HCT116 (cell line): ENCODE results near the gene PHTF1. TPM values are rescaled to one million over a fixed set of nuclear protein-coding genes. Genes with fewer than 3 reads are reported as not detected.

Experiments
- ATAC-seq: fragments of 200-7000 bp; cut with Tn5 transposase; 2 replicates; pipeline ENCODE4 v1.9.1; 2020; ENCODE audit warnings: mild to moderate bottlenecking, moderate library complexity
- Bru-seq: library from RNA; stranded (reverse); fragments of 400-500 nt; gene quantifications from one replicate; lab custom pipeline; 2021; lab: Mats Ljungman, UMichigan
- BruChase-seq, 2 experiments: library from RNA; stranded (reverse); fragments of 400-500 nt; gene quantifications; one replicate each; lab custom pipeline; 2021; lab: Mats Ljungman, UMichigan
- BruUV-seq: library from RNA; stranded (reverse); fragments of 400-500 nt; replicated peaks from 2 replicates; lab custom pipeline; 2021; lab: Mats Ljungman, UMichigan
- CTCF ChIA-PET: fragments of 300-600 bp; sonication (Branson Sonifier 250); formaldehyde crosslinking; loops from one replicate; lab custom pipeline; 2021; ENCODE audit warnings: antibody characterized with exemption; lab: Charles Lee
- POLR2A ChIA-PET: fragments of 300-600, 350-600 bp; sonication (Branson Sonifier 250); formaldehyde crosslinking; loops from one replicate; lab custom pipeline; 2021; ENCODE audit warnings: antibody characterized with exemption; lab: Charles Lee
- RAD21 ChIA-PET, 2 experiments: fragments of 300-600 bp; sonication (Branson Sonifier 250); formaldehyde crosslinking; loops; one replicate each; lab custom pipeline; 2023; ENCODE audit warnings: low total read pairs in 2 of 2; ENCODE audit not compliant: uncharacterized antibody in 2 of 2, unreplicated experiment in 2 of 2, low non-redundant PET in 1 of 2; lab: Charles Lee
- DNase-seq: peaks from one replicate; pipeline ENCODE4 v3.0.0-alpha.2; 2010; ENCODE audit warnings: low read depth, low spot score
- H2AFZ ChIP-seq: fragments of 200-600 bp; shearing (Covaris generic), sonication (generic); 2 replicates; pipeline ENCODE4 v1.6.1; 2017; ENCODE audit warnings: low read depth, mixed run types, mixed read lengths, antibody characterized with exemption, low read length; ENCODE audit not compliant: poor library complexity, severe bottlenecking
- H3K27ac ChIP-seq: 2 replicates; pipeline ENCODE4 v1.5.1; 2012; ENCODE audit warnings: low read depth, low read length
- H3K27me3 ChIP-seq: fragments of 200-600 bp; sonication (generic); 2 replicates; pipeline ENCODE4 v1.6.1; 2016; ENCODE audit warnings: mixed run types, low read length, mixed read lengths; ENCODE audit not compliant: insufficient read depth
- H3K36me3 ChIP-seq, 2 experiments: fragments of 200-500 bp in 1 of 2; fragments of 200-600 bp in 1 of 2; sonication (Bioruptor generic) in 1 of 2; sonication (generic) in 1 of 2; 2 replicates each; pipeline versions ENCODE4 v1.5.1 to v1.6.1; 2014 to 2016; ENCODE audit warnings: low read length in 2 of 2, inconsistent platforms in 1 of 2, mixed read lengths in 1 of 2, mixed run types in 1 of 2; ENCODE audit not compliant: insufficient read depth in 2 of 2, control insufficient read depth in 1 of 2
- H3K4me1 ChIP-seq, 2 experiments: fragments of 200-600 bp in 1 of 2; sonication (generic) in 1 of 2; 2 replicates each; pipeline versions ENCODE4 v1.5.1 to v1.6.1; 2012 to 2017; ENCODE audit warnings: low read length in 2 of 2, inconsistent platforms in 1 of 2, mild to moderate bottlenecking in 1 of 2, mixed read lengths in 1 of 2, mixed run types in 1 of 2, moderate library complexity in 1 of 2; ENCODE audit not compliant: insufficient read depth in 2 of 2, control insufficient read depth in 1 of 2
- H3K4me2 ChIP-seq: fragments of 200-600 bp; sonication (generic); 2 replicates; pipeline ENCODE4 v1.6.1; 2017; ENCODE audit warnings: mixed run types, low read length, mixed read lengths
- H3K4me3 ChIP-seq, 2 experiments: fragments of 200-600 bp in 1 of 2; sonication (generic) in 1 of 2; replicated peaks in 1 of 2; 2 replicates each; pipeline ENCODE4 v1.5.1; 2011 to 2016; ENCODE audit warnings: low read length in 2 of 2, control low read depth in 1 of 2, low read depth in 1 of 2, mild to moderate bottlenecking in 1 of 2, mixed read lengths in 1 of 2, mixed run types in 1 of 2
- H3K79me2 ChIP-seq: fragments of 200-600 bp; sonication (generic); 2 replicates; pipeline ENCODE4 v1.6.1; 2017; ENCODE audit warnings: mild to moderate bottlenecking, mixed run types, low read length, moderate library complexity, mixed read lengths; ENCODE audit not compliant: insufficient read depth
- H3K9ac ChIP-seq: fragments of 200-600 bp; sonication (generic); 2 replicates; pipeline ENCODE4 v1.6.1; 2016; ENCODE audit warnings: low read length, mixed read lengths
- H3K9me2 ChIP-seq: fragments of 200-600 bp; sonication (generic), shearing (Covaris generic); 2 replicates; pipeline ENCODE4 v1.6.1; 2017; ENCODE audit warnings: mixed run types, mild to moderate bottlenecking, moderate library complexity; ENCODE audit not compliant: insufficient read depth
- H3K9me3 ChIP-seq, 2 experiments: fragments of 200-500 bp in 1 of 2; fragments of 200-600 bp in 1 of 2; sonication (Bioruptor generic) in 1 of 2; sonication (generic) in 1 of 2; 2 replicates each; pipeline ENCODE4 v1.6.1; 2014 to 2017; ENCODE audit warnings: low read length in 2 of 2, mixed read lengths in 2 of 2, inconsistent platforms in 1 of 2, low read depth in 1 of 2, mild to moderate bottlenecking in 1 of 2, mixed run types in 1 of 2, moderate library complexity in 1 of 2; ENCODE audit not compliant: control insufficient read depth in 1 of 2, insufficient read depth in 1 of 2
- H4K20me1 ChIP-seq: fragments of 200-600 bp; sonication (generic), shearing (Covaris generic); 2 replicates; pipeline ENCODE4 v1.6.1; 2017; ENCODE audit warnings: mixed run types, mild to moderate bottlenecking, moderate library complexity; ENCODE audit not compliant: insufficient read depth
- EZH2 ChIP-seq: fragments of 200-600 bp; sonication (generic); IDR thresholded peaks from 2 replicates; pipeline ENCODE4 v1.6.1; 2017; ENCODE audit warnings: antibody characterized with exemption, mixed run types
- EZH2phosphoT487 ChIP-seq: fragments of 200-600 bp; IDR thresholded peaks from 2 replicates; pipeline ENCODE4 v1.6.1; 2018; ENCODE audit warnings: antibody characterized with exemption, borderline replicate concordance
- FOSL1 ChIP-seq: IDR thresholded peaks from 2 replicates; pipeline ENCODE4 v1.6.1; 2012; ENCODE audit warnings: low read depth
- JUND ChIP-seq: IDR thresholded peaks from 2 replicates; pipeline ENCODE4 v1.6.1; 2012
- MAX ChIP-seq: IDR thresholded peaks from 2 replicates; pipeline ENCODE4 v1.6.1; 2012
- POLR2AphosphoS5 ChIP-seq: IDR thresholded peaks from 2 replicates; pipeline ENCODE4 v1.6.1; 2011; ENCODE audit warnings: mild to moderate bottlenecking, low read depth, low read length, moderate library complexity
- RAD21 ChIP-seq: IDR thresholded peaks from 2 replicates; pipeline ENCODE4 v1.6.1; 2012; ENCODE audit warnings: low read depth, mild to moderate bottlenecking
- REST ChIP-seq: IDR thresholded peaks from 2 replicates; pipeline ENCODE4 v1.6.1; 2012; ENCODE audit warnings: low read depth
- SIN3A ChIP-seq: IDR thresholded peaks from 2 replicates; pipeline ENCODE4 v1.6.1; 2012; ENCODE audit warnings: low read depth
- SP1 ChIP-seq: IDR thresholded peaks from 2 replicates; pipeline ENCODE4 v1.6.1; 2012; ENCODE audit warnings: low read depth
- SRF ChIP-seq: IDR thresholded peaks from 2 replicates; pipeline ENCODE4 v1.6.1; 2012; ENCODE audit warnings: low read depth
- YY1 ChIP-seq: IDR thresholded peaks from 2 replicates; pipeline ENCODE4 v1.6.1; 2011; ENCODE audit warnings: low read length, low read depth, moderate library complexity, mild to moderate bottlenecking; ENCODE audit not compliant: insufficient replicate concordance; ENCODE audit errors: extremely low read depth
- ZNF274 ChIP-seq: fragments of 200-500 bp; sonication (Bioruptor generic); IDR thresholded peaks from 2 replicates; pipeline ENCODE4 v1.6.1; 2014; ENCODE audit warnings: mild to moderate bottlenecking, low read depth, low read length, inconsistent platforms
- intact Hi-C: fragments of 100-400 bp; cut with micrococcal nuclease; formaldehyde crosslinking; loops from 2 replicates; pipeline ENCODE4 v1.10.0; 2022
- long read RNA-seq: library from polyadenylated mRNA; unstranded; transcript quantifications from one replicate; pipeline ENCODE4 v2.0.0, GENCODE V29; 2021; ENCODE audit not compliant: unreplicated experiment
- polyA plus RNA-seq: library from polyadenylated mRNA; unstranded; fragments of >200 nt; gene quantifications from 2 replicates; pipeline ENCODE4 v1.2.1, GENCODE V29; 2012; ENCODE audit warnings: missing spikeins
- total RNA-seq: library from RNA; stranded (reverse); gene quantifications from one replicate; pipeline ENCODE4 v1.2.1, GENCODE V29; 2021; ENCODE audit not compliant: unreplicated experiment
- TF ChIP-seq, protein P1 (sequence below): IDR thresholded peaks from 2 replicates; pipeline ENCODE4 v1.6.1; 2012
- TF ChIP-seq, protein P2 (sequence below): IDR thresholded peaks from 2 replicates; pipeline ENCODE4 v1.6.1; 2011; ENCODE audit warnings: mild to moderate bottlenecking, low read length, moderate library complexity; ENCODE audit not compliant: insufficient replicate concordance; ENCODE audit errors: extremely low read depth
- TF ChIP-seq, protein P3 (sequence below), 3 experiments: fragments of 200-600 bp in 1 of 3; sonication (generic) in 1 of 3; IDR thresholded peaks in 2 of 3; conservative IDR thresholded peaks in 1 of 3; 2 replicates each; pipeline ENCODE4 v1.5.1; 2012 to 2017; ENCODE audit warnings: low read depth in 2 of 3, low read length in 2 of 3, antibody characterized with exemption in 1 of 3, borderline replicate concordance in 1 of 3, control low read depth in 1 of 3, mild to moderate bottlenecking in 1 of 3, mixed read lengths in 1 of 3, mixed run types in 1 of 3, moderate library complexity in 1 of 3; ENCODE audit not compliant: insufficient read depth in 1 of 3

Gene PHTF1
- total RNA-seq (11.4 TPM), Bru-seq, nascent RNA (percentile 54 among the genes with signal in this experiment), BruChase-seq, experiment 1, labeled RNA remaining after a 6-hour chase (percentile 53 among the genes with signal in this experiment), BruChase-seq, experiment 2, labeled RNA remaining after a 2-hour chase (percentile 55 among the genes with signal in this experiment)
- polyA plus RNA-seq: 4.1 and 4.3 TPM in 2 replicates
- long read RNA-seq, transcript PHTF1-212 (3 exons, 956 nt): major isoform, 7 of 57 reads
- long read RNA-seq, partial matches to known transcripts: 30 of 57 reads
- long read RNA-seq, other reads (novel, unspliced or antisense): 16 of 57 reads

DNA sequence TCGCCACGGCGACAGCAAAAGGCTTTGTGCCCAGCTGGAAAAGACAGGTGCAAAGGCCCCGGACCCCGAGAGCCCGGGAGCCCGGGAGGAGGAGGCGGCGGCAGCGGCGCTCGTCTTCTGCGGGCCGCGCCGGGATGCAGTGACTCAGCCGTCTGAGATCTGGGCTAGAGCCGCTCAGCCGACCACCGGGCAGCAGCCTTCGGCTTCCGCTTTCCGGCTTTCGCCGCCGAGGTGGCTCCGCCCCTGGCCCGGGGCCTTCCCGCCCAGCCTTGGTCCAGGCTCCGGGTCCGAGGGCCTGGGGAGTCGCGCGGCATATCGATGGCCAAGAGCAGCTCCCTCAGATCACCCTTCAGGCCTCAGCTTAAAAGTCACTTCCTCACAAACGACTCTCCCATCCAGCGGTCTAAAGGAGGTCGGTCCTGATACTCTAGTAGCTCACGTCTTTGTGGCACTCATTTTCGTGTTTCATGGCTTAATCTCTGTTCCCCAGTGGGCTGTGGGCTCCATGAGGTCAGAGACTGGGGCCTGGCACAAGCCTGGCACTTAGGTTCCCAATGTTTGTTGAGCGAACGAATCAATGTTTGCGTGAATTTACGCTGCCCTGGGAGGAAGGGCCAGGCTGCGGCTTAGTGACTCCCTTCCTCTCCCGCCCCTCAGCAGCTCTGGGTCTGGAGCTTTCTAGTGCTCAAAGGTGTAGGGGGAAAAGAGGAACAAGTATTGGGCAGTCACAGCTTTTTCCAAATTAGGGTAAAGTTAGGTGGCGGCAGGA is at the start of gene PHTF1:
PHTF1 (minus strand) TSS at position 154 of the 769 bp plus-strand sequence. CDS start 783 bp downstream, outside the sequence.
- POLR2A ChIA-PET: interaction anchor here (0.7 kb wide), 1 partner anchor 604 kb away, joined by 3 read pairs; no protein-coding TSS in a partner anchor
- TF ChIP-seq POLR2AphosphoS5 (peak; percentile 82), SIN3A (0 out of 2 replicates have a peak, but pooled peaks have one; percentile 42), RAD21 (no peak), ZNF274 (no peak), SRF (no peak), JUND (no peak), MAX (no peak), SP1 (no peak), REST (no peak), YY1 (no peak), FOSL1 (no peak), EZH2phosphoT487 (no peak), EZH2 (no peak)
- TF ChIP-seq, protein P1, sequence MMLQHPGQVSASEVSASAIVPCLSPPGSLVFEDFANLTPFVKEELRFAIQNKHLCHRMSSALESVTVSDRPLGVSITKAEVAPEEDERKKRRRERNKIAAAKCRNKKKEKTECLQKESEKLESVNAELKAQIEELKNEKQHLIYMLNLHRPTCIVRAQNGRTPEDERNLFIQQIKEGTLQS: no peak
- TF ChIP-seq, protein P2, sequence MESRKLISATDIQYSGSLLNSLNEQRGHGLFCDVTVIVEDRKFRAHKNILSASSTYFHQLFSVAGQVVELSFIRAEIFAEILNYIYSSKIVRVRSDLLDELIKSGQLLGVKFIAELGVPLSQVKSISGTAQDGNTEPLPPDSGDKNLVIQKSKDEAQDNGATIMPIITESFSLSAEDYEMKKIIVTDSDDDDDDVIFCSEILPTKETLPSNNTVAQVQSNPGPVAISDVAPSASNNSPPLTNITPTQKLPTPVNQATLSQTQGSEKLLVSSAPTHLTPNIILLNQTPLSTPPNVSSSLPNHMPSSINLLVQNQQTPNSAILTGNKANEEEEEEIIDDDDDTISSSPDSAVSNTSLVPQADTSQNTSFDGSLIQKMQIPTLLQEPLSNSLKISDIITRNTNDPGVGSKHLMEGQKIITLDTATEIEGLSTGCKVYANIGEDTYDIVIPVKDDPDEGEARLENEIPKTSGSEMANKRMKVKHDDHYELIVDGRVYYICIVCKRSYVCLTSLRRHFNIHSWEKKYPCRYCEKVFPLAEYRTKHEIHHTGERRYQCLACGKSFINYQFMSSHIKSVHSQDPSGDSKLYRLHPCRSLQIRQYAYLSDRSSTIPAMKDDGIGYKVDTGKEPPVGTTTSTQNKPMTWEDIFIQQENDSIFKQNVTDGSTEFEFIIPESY: no peak
- TF ChIP-seq, protein P3, sequence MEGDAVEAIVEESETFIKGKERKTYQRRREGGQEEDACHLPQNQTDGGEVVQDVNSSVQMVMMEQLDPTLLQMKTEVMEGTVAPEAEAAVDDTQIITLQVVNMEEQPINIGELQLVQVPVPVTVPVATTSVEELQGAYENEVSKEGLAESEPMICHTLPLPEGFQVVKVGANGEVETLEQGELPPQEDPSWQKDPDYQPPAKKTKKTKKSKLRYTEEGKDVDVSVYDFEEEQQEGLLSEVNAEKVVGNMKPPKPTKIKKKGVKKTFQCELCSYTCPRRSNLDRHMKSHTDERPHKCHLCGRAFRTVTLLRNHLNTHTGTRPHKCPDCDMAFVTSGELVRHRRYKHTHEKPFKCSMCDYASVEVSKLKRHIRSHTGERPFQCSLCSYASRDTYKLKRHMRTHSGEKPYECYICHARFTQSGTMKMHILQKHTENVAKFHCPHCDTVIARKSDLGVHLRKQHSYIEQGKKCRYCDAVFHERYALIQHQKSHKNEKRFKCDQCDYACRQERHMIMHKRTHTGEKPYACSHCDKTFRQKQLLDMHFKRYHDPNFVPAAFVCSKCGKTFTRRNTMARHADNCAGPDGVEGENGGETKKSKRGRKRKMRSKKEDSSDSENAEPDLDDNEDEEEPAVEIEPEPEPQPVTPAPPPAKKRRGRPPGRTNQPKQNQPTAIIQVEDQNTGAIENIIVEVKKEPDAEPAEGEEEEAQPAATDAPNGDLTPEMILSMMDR (IDR thresholded peaks at IDR 0.05 in 2 of 3, conservative IDR thresholded peaks at IDR 0.05 in 1 of 3; ENCODE audit: borderline replicate concordance in 1 of 3, insufficient read depth in 1 of 3, low read depth in 2 of 3, low read length in 2 of 3): no peak

More for the DNA sequence above, at the start of gene PHTF1:
- Histone ChIP-seq H3K27me3 (no peaks in the 10 kb centered on the region), H3K9me3 (no peaks in the 10 kb centered on the region), H4K20me1 (no peaks in the 10 kb centered on the region), H3K9me2 (no peaks in the 10 kb centered on the region), H3K4me1 (peaks cover 0 to 15% of the 10 kb centered on the region in 2 experiments; a peak in 2 of 4 replicates), H3K4me2 (peak within 1 kb of the TSS; percentile 83), H2AFZ (peak within 1 kb of the TSS; percentile 55), H3K36me3 (no peaks in the 10 kb centered on the region), H3K27ac (peak within 1 kb of the TSS; percentile 82), H3K9ac (peak within 1 kb of the TSS; percentile 72), H3K79me2 (peaks cover under 1% of the 10 kb centered on the region; the same call in 1 of the 2 replicates), H3K4me3 (peak within 1 kb of the TSS; percentile 71 to 77)
- intact Hi-C loops: no loop called here
- ChIA-PET RAD21 (no interaction called here), CTCF (interaction anchor here (1.0 to 1.4 kb wide), 3 partner anchors 12 to 687 kb away, joined by 3 to 4 read pairs (median 3); partner anchors contain the start of genes LRIG2 and RSBN1)
- TSS peak; percentile 60 for BruUV-seq
- ATAC-seq (peak; percentile 91), DNase-seq (peak; percentile 21)
